Hepatocyte (in vitro differentiated cells): ENCODE measurements around the gene MACROD2. TPM values are rescaled to one million over a fixed set of nuclear protein-coding genes. Genes with fewer than 3 reads are reported as not detected.

Experiments
- DNase-seq: peaks from one replicate; pipeline ENCODE4 v3.0.0-alpha.2; 2016; ENCODE audit warnings: low spot score
- H2AFZ ChIP-seq: fragments of 200-600 bp; sonication (generic); 2 replicates; pipeline ENCODE4 v1.6.0; 2016; ENCODE audit warnings: antibody characterized with exemption, mild to moderate bottlenecking
- H3K27ac ChIP-seq: fragments of 200-600 bp; sonication (generic); 2 replicates; pipeline ENCODE4 v1.5.1; 2016; ENCODE audit warnings: mild to moderate bottlenecking
- H3K27me3 ChIP-seq: fragments of 200-600 bp; sonication (generic); 2 replicates; pipeline ENCODE4 v1.6.1; 2016
- H3K36me3 ChIP-seq: fragments of 200-600 bp; sonication (generic); replicated peaks from 2 replicates; pipeline ENCODE4 v1.5.1; 2016; ENCODE audit warnings: low read depth; ENCODE audit not compliant: insufficient read depth
- H3K4me1 ChIP-seq: fragments of 200-600 bp; sonication (generic); 2 replicates; pipeline ENCODE4 v1.5.1; 2016; ENCODE audit warnings: mild to moderate bottlenecking, moderate library complexity; ENCODE audit not compliant: insufficient read depth
- H3K4me2 ChIP-seq: fragments of 200-600 bp; sonication (generic); 2 replicates; pipeline ENCODE4 v1.6.0; 2016
- H3K4me3 ChIP-seq: fragments of 200-600 bp; sonication (generic); 2 replicates; pipeline ENCODE4 v1.5.1; 2016; ENCODE audit warnings: mild to moderate bottlenecking
- H3K79me2 ChIP-seq: fragments of 200-600 bp; sonication (generic); 2 replicates; pipeline ENCODE4 v1.6.0; 2017; ENCODE audit warnings: mild to moderate bottlenecking
- H3K9me2 ChIP-seq: fragments of 200-600 bp; sonication (generic); replicated peaks from 2 replicates; pipeline ENCODE4 v1.6.0; 2017; ENCODE audit warnings: mild to moderate bottlenecking; ENCODE audit not compliant: insufficient read depth
- H3K9me3 ChIP-seq: fragments of 200-600 bp; sonication (generic); 2 replicates; pipeline ENCODE4 v1.5.1; 2016; ENCODE audit warnings: low read depth, mild to moderate bottlenecking
- H4K20me1 ChIP-seq: fragments of 200-600 bp; sonication (generic); 2 replicates; pipeline ENCODE4 v1.6.0; 2016; ENCODE audit warnings: mild to moderate bottlenecking; ENCODE audit not compliant: insufficient read depth, poor library complexity, severe bottlenecking
- EZH2 ChIP-seq: fragments of 200-600 bp; sonication (generic); IDR thresholded peaks from 2 replicates; pipeline ENCODE4 v1.6.1; 2016; ENCODE audit warnings: antibody characterized with exemption, mild to moderate bottlenecking, borderline replicate concordance
- EZH2phosphoT487 ChIP-seq: fragments of 200-600 bp; sonication (generic); IDR thresholded peaks from one replicate; pipeline ENCODE4 v1.6.1; 2018; ENCODE audit warnings: antibody characterized with exemption, mild to moderate bottlenecking, low read depth, moderate library complexity; ENCODE audit not compliant: unreplicated experiment, severe bottlenecking
- WGBS: methylation state at CpG from one replicate; pipeline ENCODE4 v1.1.6; 2016; ENCODE audit warnings: low lambda C conversion rate; ENCODE audit errors: missing lambda C conversion rate; 5-methylcytosine and 5-hydroxymethylcytosine counted together
- polyA plus RNA-seq: library from polyadenylated mRNA; unstranded; fragments of >200 nt; fragmentation: Nextera tagmentation; extraction: Ambion mirVana; gene quantifications from 2 replicates; pipeline ENCODE4 v1.2.1, GENCODE V29; 2016
- total RNA-seq: library from RNA; depleted of rRNA; stranded (reverse); fragments of >200 nt; gene quantifications from 2 replicates; pipeline ENCODE4 v1.2.3, GENCODE V29; 2014
- TF ChIP-seq, protein P1 (sequence below): fragments of 200-600 bp; sonication (generic); IDR thresholded peaks from 2 replicates; pipeline ENCODE4 v1.5.1; 2016; ENCODE audit warnings: antibody characterized with exemption, mild to moderate bottlenecking; ENCODE audit not compliant: poor library complexity

Gene MACROD2
- total and polyA plus RNA-seq, 2 experiments from 2014 or later = 2.4 to 3.1 TPM

DNA sequence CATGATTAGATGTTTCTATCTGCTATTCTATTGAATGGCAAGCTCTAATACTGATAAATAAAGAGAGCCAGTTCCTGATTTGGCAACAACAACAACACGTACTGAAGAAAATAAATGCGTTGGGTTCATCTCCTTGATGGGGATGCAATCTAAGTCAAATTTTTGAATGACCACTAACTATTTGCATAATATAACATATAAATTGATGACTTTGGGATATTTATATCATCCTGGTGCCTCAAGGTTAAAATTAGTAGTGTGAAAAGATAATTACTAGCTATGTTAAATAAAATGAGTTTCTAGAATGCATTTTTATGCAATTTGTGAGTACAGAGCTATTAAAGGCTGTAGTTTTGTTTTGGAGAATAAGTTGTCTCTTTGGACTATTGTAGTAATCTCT, 1681.5 kb downstream of the MACROD2 start:
- TF ChIP-seq EZH2 (no peak), EZH2phosphoT487 (no peak)
- TF ChIP-seq, protein P1, sequence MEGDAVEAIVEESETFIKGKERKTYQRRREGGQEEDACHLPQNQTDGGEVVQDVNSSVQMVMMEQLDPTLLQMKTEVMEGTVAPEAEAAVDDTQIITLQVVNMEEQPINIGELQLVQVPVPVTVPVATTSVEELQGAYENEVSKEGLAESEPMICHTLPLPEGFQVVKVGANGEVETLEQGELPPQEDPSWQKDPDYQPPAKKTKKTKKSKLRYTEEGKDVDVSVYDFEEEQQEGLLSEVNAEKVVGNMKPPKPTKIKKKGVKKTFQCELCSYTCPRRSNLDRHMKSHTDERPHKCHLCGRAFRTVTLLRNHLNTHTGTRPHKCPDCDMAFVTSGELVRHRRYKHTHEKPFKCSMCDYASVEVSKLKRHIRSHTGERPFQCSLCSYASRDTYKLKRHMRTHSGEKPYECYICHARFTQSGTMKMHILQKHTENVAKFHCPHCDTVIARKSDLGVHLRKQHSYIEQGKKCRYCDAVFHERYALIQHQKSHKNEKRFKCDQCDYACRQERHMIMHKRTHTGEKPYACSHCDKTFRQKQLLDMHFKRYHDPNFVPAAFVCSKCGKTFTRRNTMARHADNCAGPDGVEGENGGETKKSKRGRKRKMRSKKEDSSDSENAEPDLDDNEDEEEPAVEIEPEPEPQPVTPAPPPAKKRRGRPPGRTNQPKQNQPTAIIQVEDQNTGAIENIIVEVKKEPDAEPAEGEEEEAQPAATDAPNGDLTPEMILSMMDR = no peak
- Histone ChIP-seq H3K36me3 (no peaks in the 10 kb centered on the region), H4K20me1 (no peaks in the 10 kb centered on the region), H3K9me2 (no peaks in the 10 kb centered on the region), H3K4me1 (no peaks in the 10 kb centered on the region), H3K4me3 (no peak overlapping the region), H3K9me3 (no peaks in the 10 kb centered on the region), H3K27me3 (no peaks in the 10 kb centered on the region), H3K4me2 (no peak overlapping the region), H2AFZ (no peak overlapping the region), H3K27ac (no peak overlapping the region), H3K79me2 (no peaks in the 10 kb centered on the region)
- no peak for DNase-seq
- WGBS = 76% methylated on average over 2 of the region's 2 CpGs

DNA sequence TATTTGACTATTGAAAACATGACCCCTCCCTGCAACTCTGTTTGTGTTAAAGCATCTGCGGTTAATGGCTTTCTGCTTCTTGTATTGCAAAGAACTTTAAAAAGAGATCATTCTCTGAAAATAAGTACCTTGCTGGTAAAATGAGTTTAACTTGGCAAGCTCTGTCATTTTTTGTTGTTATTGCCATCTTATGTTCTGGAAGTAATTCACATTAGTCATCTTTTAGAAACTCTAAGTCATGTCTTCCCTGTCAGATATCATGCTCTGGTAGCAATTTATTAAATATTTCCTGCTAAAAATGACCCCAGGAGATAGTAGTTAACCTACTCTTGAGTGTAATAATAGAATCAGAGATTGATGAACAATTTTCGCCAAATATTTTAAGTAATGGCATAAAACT, 1687.4 kb downstream of the MACROD2 start:
- Histone ChIP-seq H3K4me1 (no peaks in the 10 kb centered on the region), H3K4me3 (no peak overlapping the region), H3K4me2 (no peak overlapping the region), H3K9me3 (no peaks in the 10 kb centered on the region), H3K36me3 (no peaks in the 10 kb centered on the region), H3K9me2 (no peaks in the 10 kb centered on the region), H3K27me3 (no peaks in the 10 kb centered on the region), H3K27ac (no peak overlapping the region), H4K20me1 (no peaks in the 10 kb centered on the region), H2AFZ (no peak overlapping the region), H3K79me2 (no peaks in the 10 kb centered on the region)
- WGBS = 96% methylated on average over 2 of the region's 2 CpGs
- no peak for TF ChIP-seq EZH2
- DNase-seq = no peak

DNA sequence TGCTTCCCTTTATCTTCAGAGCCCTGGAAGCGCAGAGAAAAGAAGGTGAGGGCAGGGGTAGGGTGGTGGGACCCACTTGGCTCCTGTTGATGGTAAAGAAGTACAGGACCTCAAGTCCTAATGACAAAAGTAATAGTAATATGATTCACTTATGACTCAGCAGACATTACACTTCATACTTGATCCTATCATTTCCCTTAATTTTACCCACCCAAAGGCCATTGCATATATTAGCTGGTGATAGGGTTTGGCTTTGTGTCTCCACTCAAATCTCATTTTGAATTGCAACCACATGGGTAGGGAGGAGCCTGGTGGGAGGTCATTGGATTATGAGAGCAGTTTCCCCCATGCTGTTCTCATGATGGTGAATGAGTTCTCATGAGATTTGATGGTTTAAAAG, 1697.3 kb downstream of the MACROD2 start:
- no peaks in the 10 kb centered on the region for H3K36me3 ChIP-seq
- no peaks in the 10 kb centered on the region for H3K9me2 ChIP-seq
- no peak overlapping the region for H3K27ac ChIP-seq
- H3K4me2 ChIP-seq = no peak overlapping the region
- no peaks in the 10 kb centered on the region for H3K27me3 ChIP-seq
- no peak for TF ChIP-seq EZH2phosphoT487
- H2AFZ ChIP-seq = no peak overlapping the region
- DNase-seq = no peak
- no peaks in the 10 kb centered on the region for H3K79me2 ChIP-seq
- WGBS = 96% methylated on average over 1 of the region's 1 CpG
- no peaks in the 10 kb centered on the region for H3K9me3 ChIP-seq
- no peaks in the 10 kb centered on the region for H4K20me1 ChIP-seq
- H3K4me1 ChIP-seq = no peaks in the 10 kb centered on the region
- H3K4me3 ChIP-seq = no peak overlapping the region

DNA sequence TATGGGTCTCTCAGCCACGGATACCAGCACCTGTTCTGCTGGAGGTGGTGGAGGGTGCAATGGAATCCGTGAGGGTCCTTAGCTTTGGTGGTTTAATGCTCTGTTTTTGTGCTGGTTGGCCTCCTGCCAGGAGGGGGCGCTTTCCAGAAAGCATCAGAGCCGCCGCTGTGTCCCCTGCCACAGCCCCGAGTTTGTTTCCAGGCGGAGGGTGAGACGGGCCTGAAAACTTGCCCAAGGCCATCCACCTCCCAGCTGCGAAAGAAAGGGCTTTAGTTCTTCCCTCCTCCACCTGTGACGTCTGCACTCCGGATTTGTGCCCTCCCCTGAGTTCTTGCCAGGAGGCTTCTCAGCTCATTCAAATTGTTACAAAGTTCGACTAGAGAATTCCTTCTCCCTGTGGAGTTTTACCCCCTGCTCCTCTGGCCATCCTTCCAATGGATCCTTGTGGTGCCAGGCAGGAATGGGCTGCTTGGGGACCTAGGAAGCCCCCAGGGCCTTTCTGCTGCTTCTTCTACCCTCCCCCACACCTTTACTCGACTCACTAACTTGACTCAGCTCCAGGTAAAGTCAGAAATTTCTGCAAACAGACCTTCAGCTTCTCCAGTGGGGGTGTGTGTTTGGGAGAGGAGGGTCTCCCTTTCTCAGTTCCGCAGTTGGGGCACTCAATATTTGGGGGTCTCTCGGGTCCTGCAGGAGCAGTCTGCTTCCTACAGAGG, 1704.3 kb downstream of the MACROD2 start:
- no peak for DNase-seq
- TF ChIP-seq, protein P1 = no peak
- no peak for TF ChIP-seq EZH2
- TF ChIP-seq EZH2phosphoT487 = no peak
- no peaks in the 10 kb centered on the region for H3K79me2 ChIP-seq
- H3K27ac ChIP-seq = peak overlapping the region; percentile 71
- H3K4me1 ChIP-seq = no peaks in the 10 kb centered on the region
- no peak overlapping the region for H3K4me3 ChIP-seq
- H2AFZ ChIP-seq = no peak overlapping the region
- no peaks in the 10 kb centered on the region for H3K27me3 ChIP-seq
- no peaks in the 10 kb centered on the region for H4K20me1 ChIP-seq
- WGBS = 86% methylated on average over 15 of the region's 15 CpGs
- H3K9me3 ChIP-seq = no peaks in the 10 kb centered on the region
- H3K36me3 ChIP-seq = no peaks in the 10 kb centered on the region
- no peaks in the 10 kb centered on the region for H3K9me2 ChIP-seq
- H3K4me2 ChIP-seq = peak overlapping the region; percentile 27
